KMS-11 (cell line): ENCODE results near the gene LYRM1.

Source experiments
- H2AFZ ChIP-seq: fragments of 200-600 bp; sonication (generic); 2 replicates; pipeline ENCODE4 v1.6.1; 2016; ENCODE audit warnings: antibody characterized with exemption, mixed run types, low read depth
- H3K27ac ChIP-seq: fragments of 200-600 bp; sonication (generic); 2 replicates; pipeline ENCODE4 v1.6.1; 2016; ENCODE audit warnings: mild to moderate bottlenecking, mixed run types
- H3K27me3 ChIP-seq: fragments of 200-600 bp; sonication (generic); 2 replicates; pipeline ENCODE4 v1.6.1; 2017; ENCODE audit warnings: mild to moderate bottlenecking, low read depth, mixed run types, moderate library complexity; ENCODE audit not compliant: insufficient read depth
- H3K36me3 ChIP-seq: fragments of 200-600 bp; sonication (generic); 2 replicates; pipeline ENCODE4 v1.6.1; 2017; ENCODE audit warnings: mild to moderate bottlenecking, mixed run types; ENCODE audit not compliant: insufficient read depth
- H3K4me1 ChIP-seq: fragments of 200-600 bp; sonication (generic); 2 replicates; pipeline ENCODE4 v1.6.1; 2016; ENCODE audit warnings: mild to moderate bottlenecking, low read depth, mixed run types; ENCODE audit not compliant: poor library complexity, severe bottlenecking
- H3K4me2 ChIP-seq: fragments of 200-600 bp; sonication (generic); 2 replicates; pipeline ENCODE4 v1.7.0; 2016; ENCODE audit warnings: mild to moderate bottlenecking, mixed run types
- H3K4me3 ChIP-seq: fragments of 200-600 bp; sonication (generic); IDR thresholded peaks from 2 replicates; pipeline ENCODE4 v1.6.1; 2017; ENCODE audit warnings: low read depth, low read length, mixed read lengths; ENCODE audit not compliant: insufficient read depth
- H3K79me2 ChIP-seq: fragments of 200-600 bp; sonication (generic); 2 replicates; pipeline ENCODE4 v1.6.1; 2016; ENCODE audit warnings: low read depth, mixed run types; ENCODE audit not compliant: insufficient read depth
- H3K9ac ChIP-seq: fragments of 200-600 bp; sonication (generic); 2 replicates; pipeline ENCODE4 v1.6.1; 2016; ENCODE audit warnings: mild to moderate bottlenecking, mixed run types
- H4K20me1 ChIP-seq: fragments of 200-600 bp; sonication (generic); 2 replicates; pipeline ENCODE4 v1.6.1; 2016; ENCODE audit warnings: mild to moderate bottlenecking, mixed run types; ENCODE audit not compliant: insufficient read depth
- CTCF ChIP-seq: fragments of 200-600 bp; sonication (generic); conservative IDR thresholded peaks from 2 replicates; pipeline ENCODE4 v1.6.1; 2017; ENCODE audit warnings: low read depth, mild to moderate bottlenecking, antibody characterized with exemption, low read length, moderate library complexity, mixed read lengths

The LYRM1 gene

GRCh38 chr16:20906341-20907255 is 6.0 kb downstream of the LYRM1 start:
- Histone ChIP-seq H3K27me3 (no peaks in the 10 kb centered on the region), H4K20me1 (no peaks in the 10 kb centered on the region), H3K4me1 (peaks cover 21% of the 10 kb centered on the region), H3K27ac (no peak overlapping the region), H3K4me3 (no peak overlapping the region), H3K9ac (no peak overlapping the region), H3K79me2 (peaks cover 6% of the 10 kb centered on the region; the same call in 1 of the 2 replicates), H2AFZ (no peak overlapping the region), H3K36me3 (no peaks in the 10 kb centered on the region), H3K4me2 (no peak overlapping the region)
- TF ChIP-seq CTCF, result no peak

GRCh38 chr16:20910781-20911321 is 10.3 kb downstream of the LYRM1 start:
- Histone ChIP-seq H3K4me2 (no peak overlapping the region), H3K9ac (no peak overlapping the region), H4K20me1 (no peaks in the 10 kb centered on the region), H3K27me3 (no peaks in the 10 kb centered on the region), H3K79me2 (no peaks in the 10 kb centered on the region), H2AFZ (no peak overlapping the region), H3K4me3 (no peak overlapping the region), H3K36me3 (no peaks in the 10 kb centered on the region), H3K27ac (no peak overlapping the region), H3K4me1 (no peaks in the 10 kb centered on the region)
- TF ChIP-seq CTCF, result no peak

- Histone ChIP-seq H3K27ac (no peak overlapping the region), H2AFZ (no peak overlapping the region), H3K36me3 (no peaks in the 10 kb centered on the region), H3K9ac (no peak overlapping the region), H3K79me2 (no peaks in the 10 kb centered on the region), H3K27me3 (no peaks in the 10 kb centered on the region), H4K20me1 (no peaks in the 10 kb centered on the region), H3K4me2 (no peak overlapping the region), H3K4me3 (no peak overlapping the region), H3K4me1 (no peaks in the 10 kb centered on the region)
- TF ChIP-seq CTCF, result no peak
These were observed 10.8 kb downstream of the LYRM1 start for GRCh38 chr16:20911361-20911760.

GRCh38 chr16:20916289-20916688 is 15.7 kb downstream of the LYRM1 start:
- Histone ChIP-seq H2AFZ (no peak overlapping the region), H3K4me3 (no peak overlapping the region), H4K20me1 (no peaks in the 10 kb centered on the region), H3K9ac (no peak overlapping the region), H3K27me3 (no peaks in the 10 kb centered on the region), H3K36me3 (no peaks in the 10 kb centered on the region), H3K4me1 (no peaks in the 10 kb centered on the region), H3K4me2 (no peak overlapping the region), H3K27ac (no peak overlapping the region), H3K79me2 (no peaks in the 10 kb centered on the region)
- TF ChIP-seq CTCF, result no peak
